T-helper 1 cell (primary cell): ENCODE measurements around the gene IKZF1.
"Not testable (repeated sequence)": the region's sequence is repeated elsewhere in the genome, so short reads cannot be mapped to it uniquely, and the experiment has no call there.

Source experiments
- DNase-seq, 5 donors: peaks; one replicate each; pipeline ENCODE4 v3.0.0-alpha.2; 2012 to 2020

The IKZF1 gene

DNA sequence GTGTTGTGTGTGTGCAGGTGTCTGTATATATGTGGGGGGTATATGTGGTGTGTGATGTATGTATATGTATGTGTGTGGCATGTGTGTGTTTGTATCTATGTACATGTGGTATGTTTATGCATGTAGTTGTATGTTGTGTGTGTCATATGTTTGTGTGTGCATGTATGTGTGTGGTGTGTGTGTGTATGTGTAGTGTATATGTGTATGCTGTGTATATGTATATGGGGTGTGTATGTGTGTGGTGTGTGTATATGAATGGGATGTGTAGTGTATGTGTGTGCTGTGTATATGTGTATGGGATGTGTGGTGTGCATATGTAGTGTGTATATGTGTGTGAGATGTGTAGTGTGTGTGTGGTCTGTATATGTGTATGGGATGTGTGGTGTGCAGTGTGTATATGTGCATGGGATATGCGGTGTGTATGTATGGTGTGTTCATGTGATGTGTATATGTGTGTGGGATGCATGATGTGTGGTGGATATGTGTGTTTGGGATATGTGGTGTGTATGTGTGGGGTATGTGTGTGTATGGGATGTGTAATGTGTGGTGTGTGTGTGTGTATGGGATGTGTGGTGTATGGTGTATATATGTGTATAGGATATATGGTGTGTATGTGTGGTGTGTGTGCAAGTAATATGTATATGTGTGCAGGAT, 30.0 kb downstream of the IKZF1 start:
- no peak for DNase-seq

GRCh38 chr7:50335230-50335794, 30.8 kb downstream of the IKZF1 start:
- no peak for DNase-seq

GRCh38 chr7:50335795-50336754, 31.6 kb downstream of the IKZF1 start:
- peak; percentile 61 to 84 (median 70) for DNase-seq

- peak in 1 of 5 donors; percentile 42 for DNase-seq
Observed at GRCh38 chr7:50336894-50337703, 32.6 kb downstream of the IKZF1 start.

DNA sequence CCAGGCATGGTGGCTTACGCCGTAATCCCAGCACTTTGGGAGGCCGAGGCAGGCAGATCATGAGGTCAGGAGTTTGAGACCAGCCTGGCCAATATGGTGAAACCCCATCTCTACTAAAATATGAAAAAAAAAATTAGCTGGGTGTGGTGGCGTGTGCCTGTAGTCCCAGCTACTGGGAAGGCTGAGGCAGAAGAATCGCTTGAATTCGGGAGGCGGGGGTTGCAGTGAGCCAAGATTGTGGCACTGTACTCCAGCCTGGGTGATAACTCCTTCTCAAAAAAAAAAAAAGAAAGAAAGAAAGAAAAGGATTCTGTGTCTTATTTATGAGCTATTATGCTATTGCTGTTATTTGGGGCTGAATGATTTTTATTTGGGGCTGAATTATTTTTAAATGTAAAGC, 35.0 kb downstream of the IKZF1 start:
- not testable (repeated sequence) for DNase-seq

DNA sequence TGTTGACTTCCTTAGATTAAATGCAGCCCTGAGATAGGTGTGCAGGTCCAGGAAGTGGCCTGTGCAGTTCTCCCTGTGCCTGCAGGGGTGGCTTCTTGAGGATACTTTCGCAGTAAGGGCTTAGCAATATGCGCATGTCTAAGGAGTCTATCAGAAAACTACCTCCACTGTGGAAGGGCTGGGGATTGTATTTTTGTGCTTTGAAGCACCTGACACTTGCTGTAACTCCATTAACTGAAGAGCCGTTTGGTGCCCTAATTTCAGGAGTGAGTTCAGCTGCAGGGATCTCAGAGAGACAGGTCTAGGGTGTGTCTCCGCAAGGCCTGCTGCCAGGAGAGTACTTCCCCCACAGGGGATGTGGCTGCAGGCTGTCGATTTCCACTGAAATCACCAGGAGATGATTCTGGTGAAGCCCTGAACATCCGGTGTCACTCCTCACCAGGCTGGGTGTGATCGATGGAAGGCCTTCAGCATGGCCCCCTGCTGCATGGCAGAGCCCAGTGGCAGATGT, 35.5 kb downstream of the IKZF1 start:
- DNase-seq = peak in 2 of 5 donors; percentile 51 to 79

- peak in 1 of 5 donors; percentile 45 for DNase-seq
Observed at GRCh38 chr7:50341724-50342123, 37.2 kb downstream of the IKZF1 start.

- peak; percentile 55 to 69 (median 55) for DNase-seq
Observed at GRCh38 chr7:50342616-50343114, 38.1 kb downstream of the IKZF1 start.

- DNase-seq = no peak
Observed at GRCh38 chr7:50346545-50347497, 42.3 kb downstream of the IKZF1 start.

- DNase-seq = peak in 1 of 5 donors; percentile 81
Observed at GRCh38 chr7:50347693-50348092, 43.2 kb downstream of the IKZF1 start.

GRCh38 chr7:50348469-50349162, 44.1 kb downstream of the IKZF1 start:
- DNase-seq = no peak

GRCh38 chr7:50349399-50349798, 44.9 kb downstream of the IKZF1 start:
- no peak for DNase-seq

GRCh38 chr7:50349963-50350944, 45.7 kb downstream of the IKZF1 start:
- DNase-seq = peak in 2 of 5 donors; percentile 54 to 94

DNA sequence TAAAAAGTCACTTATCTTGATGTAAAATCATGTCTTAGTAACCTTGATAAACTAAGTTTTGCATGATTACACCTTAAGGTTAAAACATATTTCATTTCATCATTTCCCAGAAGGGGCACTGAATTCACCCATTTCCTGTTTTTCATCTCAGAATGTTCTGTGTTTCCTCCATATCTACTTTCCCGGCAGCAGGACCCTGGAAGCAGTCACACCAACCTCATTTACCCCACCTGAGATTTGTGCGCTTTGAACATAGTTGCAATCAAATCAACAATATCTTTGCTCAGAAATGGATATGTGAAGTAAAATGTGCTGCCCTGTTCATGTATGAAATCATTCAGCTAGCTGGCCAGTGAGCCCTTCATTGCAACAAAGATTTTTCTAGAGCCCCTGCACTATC, 46.8 kb downstream of the IKZF1 start:
- peak in 1 of 5 donors; percentile 72 for DNase-seq

DNA sequence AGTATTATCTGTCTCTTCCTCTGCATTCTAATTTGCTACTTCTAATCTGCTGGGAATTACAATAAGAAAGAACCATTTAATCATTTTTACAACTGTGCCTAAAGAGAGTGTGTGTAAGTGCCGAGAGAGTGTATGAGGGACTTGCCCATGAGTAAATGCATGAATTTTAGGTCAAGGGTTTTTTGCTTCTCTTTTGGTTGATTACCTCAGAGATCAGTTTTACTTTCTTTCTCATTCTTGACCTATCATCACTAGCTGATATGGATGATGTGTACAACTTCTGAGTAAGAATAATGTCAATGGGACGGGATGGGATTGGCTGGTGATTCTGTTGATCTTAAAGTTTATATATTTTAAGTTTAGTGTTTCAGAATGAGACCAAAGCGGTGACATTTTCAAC, 47.8 kb downstream of the IKZF1 start:
- DNase-seq = peak in 1 of 5 donors; percentile 88

DNA sequence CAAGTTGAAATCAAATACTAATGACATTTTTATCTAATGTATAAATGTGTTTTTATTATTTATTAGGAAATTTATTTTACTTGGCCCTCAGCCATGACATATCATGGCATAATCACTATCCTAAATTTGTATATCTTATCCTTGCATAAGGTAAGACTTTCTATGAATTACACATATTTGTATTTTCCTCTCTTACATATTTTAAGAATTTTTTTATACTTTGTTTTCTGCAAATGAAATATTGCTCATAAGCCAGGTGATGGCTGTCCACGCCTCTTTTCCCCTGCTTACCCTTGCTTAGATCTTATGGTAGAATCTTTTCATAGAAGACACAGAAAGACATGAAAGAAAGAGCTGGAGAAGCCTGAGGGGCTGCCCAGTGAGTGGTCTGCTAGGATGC, 48.2 kb downstream of the IKZF1 start:
- no peak for DNase-seq

DNA sequence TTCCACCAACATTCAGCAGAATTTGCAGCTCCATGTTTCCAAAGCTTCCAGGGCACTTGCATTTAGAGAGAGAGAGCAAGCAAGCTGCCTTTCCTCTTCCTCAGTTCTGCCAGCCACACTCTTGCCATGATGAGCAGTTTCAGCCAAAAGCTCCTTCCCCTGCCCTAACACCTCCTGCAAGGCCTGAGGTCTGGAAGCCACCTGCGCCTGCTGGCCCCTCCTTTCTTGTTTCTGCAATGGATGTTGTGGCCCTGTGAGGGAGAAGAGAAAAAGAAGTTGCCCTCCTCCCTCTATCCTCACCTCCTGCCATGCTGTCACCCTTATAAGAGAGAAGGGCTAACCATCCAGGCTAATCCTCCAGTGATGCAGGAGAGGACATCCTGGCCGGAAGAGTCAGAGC, 48.7 kb downstream of the IKZF1 start:
- DNase-seq = peak in 1 of 5 donors; percentile 52

DNA sequence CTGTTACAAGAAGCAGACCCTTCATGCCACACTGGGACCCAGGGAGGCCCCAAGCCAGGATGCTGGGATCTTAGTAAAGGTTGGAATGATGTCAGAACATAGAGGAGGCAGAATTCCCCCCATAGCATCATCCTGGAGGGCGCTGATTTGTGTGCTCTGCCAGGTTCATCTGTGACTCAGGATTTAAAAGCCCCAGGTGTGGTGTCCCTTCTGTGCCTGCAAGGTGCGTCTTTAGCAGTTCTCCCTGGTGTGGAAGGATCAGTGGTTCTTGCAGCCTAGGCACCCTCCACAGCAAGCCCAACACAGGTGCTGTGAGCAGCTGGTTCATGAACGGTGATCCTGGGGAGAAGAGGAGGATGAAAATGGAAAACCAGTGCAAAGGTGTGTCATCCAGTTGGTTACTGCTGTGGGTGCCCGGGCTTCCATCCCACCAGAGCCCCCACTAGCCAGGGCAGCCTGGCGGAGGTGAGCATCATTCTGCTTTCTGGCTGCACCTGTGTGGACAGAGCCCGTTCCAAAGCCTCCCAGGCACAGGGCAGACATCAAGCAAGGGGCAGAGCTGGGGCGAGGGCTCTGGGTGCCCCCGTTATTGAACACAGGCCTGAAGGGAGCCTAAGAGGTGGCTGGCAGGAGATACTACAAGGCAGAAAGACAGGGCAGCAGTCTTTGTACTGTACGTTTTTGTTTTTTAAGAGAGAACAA, 49.5 kb downstream of the IKZF1 start:
- DNase-seq = no peak
